Vagina (tissue), 2 donors: ENCODE results near the gene CORO6.

Experiments used
- CTCF ChIP-seq, 3 experiments: fragments of 450-650 bp in 2 of 3; fragments of 200-600 bp in 1 of 3; sonication (generic) in 1 of 3; IDR thresholded peaks; one replicate each; pipeline ENCODE4 v1.5.1; 2017 to 2019; ENCODE audit warnings: antibody characterized with exemption in 3 of 3, mild to moderate bottlenecking in 2 of 3, moderate library complexity in 2 of 3
- POLR2A ChIP-seq, 2 donors: fragments of 450-650 bp; IDR thresholded peaks; one replicate each; pipeline ENCODE4 v1.6.1; 2017; ENCODE audit warnings: antibody characterized with exemption in 2 of 2, mild to moderate bottlenecking in 2 of 2, moderate library complexity in 2 of 2
- POLR2AphosphoS5 ChIP-seq, 2 donors: sonication (generic); formaldehyde crosslinking; IDR thresholded peaks; one replicate each; pipeline ENCODE4 v1.9.0; 2017; ENCODE audit warnings: antibody characterized with exemption in 2 of 2, mild to moderate bottlenecking in 2 of 2, low read depth in 1 of 2; ENCODE audit not compliant: insufficient read depth in 1 of 2

GRCh38 chr17:29567554-29568330 is 55.0 kb downstream of the CORO6 start:
- TF ChIP-seq POLR2AphosphoS5 (IDR thresholded peaks at IDR 0.05; ENCODE audit: insufficient read depth in 1 of 2, low read depth in 1 of 2) (no peak), CTCF (IDR thresholded peaks at IDR 0.05) (peak in 1 of 3 experiments; percentile 17), POLR2A (IDR thresholded peaks at IDR 0.05) (no peak)
